Measurements from ENCODE around the gene SFTPA1. TPM values are rescaled to one million over a fixed set of nuclear protein-coding genes. Genes with fewer than 3 reads are reported as not detected.
"Not testable (repeated sequence)": the region's sequence is repeated elsewhere in the genome, so short reads cannot be mapped to it uniquely, and the experiment has no call there.

SFTPA1 gene
- total and polyA plus RNA-seq, 2 experiments from 2014 or later, result not detected

GRCh38 chr10:79638318-79638717 is 27.6 kb downstream of the SFTPA1 start:
- Histone ChIP-seq H4K20me1 (ENCODE audit: insufficient read depth, poor library complexity, severe bottlenecking) (no peaks in the 10 kb centered on the region), H3K27me3 (no peaks in the 10 kb centered on the region), H3K27ac (no peak overlapping the region), H3K4me3 (no peak overlapping the region), H3K9me2 (replicated peaks; ENCODE audit: insufficient read depth) (no peaks in the 10 kb centered on the region), H2AFZ (no peak overlapping the region), H3K9me3 (ENCODE audit: low read depth) (no peaks in the 10 kb centered on the region), H3K36me3 (replicated peaks; ENCODE audit: insufficient read depth, low read depth) (no peaks in the 10 kb centered on the region), H3K4me1 (ENCODE audit: insufficient read depth) (no peaks in the 10 kb centered on the region), H3K4me2 (no peak overlapping the region), H3K79me2 (no peaks in the 10 kb centered on the region)
- TF ChIP-seq EZH2phosphoT487 (IDR thresholded peaks at IDR 0.05; ENCODE audit: low read depth, severe bottlenecking, unreplicated experiment), result no peak
- no peak for TF ChIP-seq CTCF (IDR thresholded peaks at IDR 0.05; ENCODE audit: poor library complexity)
- TF ChIP-seq EZH2 (IDR thresholded peaks at IDR 0.05; ENCODE audit: borderline replicate concordance), result no peak
- 92% methylated on average over 3 of the region's 3 CpGs for WGBS (ENCODE audit: low lambda C conversion rate, missing lambda C conversion rate)
- DNase-seq (ENCODE audit: low spot score), result no peak

GRCh38 chr10:79652695-79653094 is 42.0 kb downstream of the SFTPA1 start:
- not testable (repeated sequence) for H3K4me2 ChIP-seq; H3K27ac ChIP-seq; H3K4me1 ChIP-seq (ENCODE audit: insufficient read depth); H3K9me3 ChIP-seq (ENCODE audit: low read depth); H3K4me3 ChIP-seq; H4K20me1 ChIP-seq (ENCODE audit: insufficient read depth, poor library complexity, severe bottlenecking); H3K27me3 ChIP-seq; H3K9me2 ChIP-seq (replicated peaks; ENCODE audit: insufficient read depth); H2AFZ ChIP-seq; H3K36me3 ChIP-seq (replicated peaks; ENCODE audit: insufficient read depth, low read depth); H3K79me2 ChIP-seq; DNase-seq (ENCODE audit: low spot score)
- 97% methylated on average over 2 of the region's 2 CpGs for WGBS (ENCODE audit: low lambda C conversion rate, missing lambda C conversion rate)

GRCh38 chr10:79663287-79663686 is 52.5 kb downstream of the SFTPA1 start:
- DNase-seq (ENCODE audit: low spot score); H3K4me2 ChIP-seq: not testable (repeated sequence)

GRCh38 chr10:79664686-79665085 is 53.9 kb downstream of the SFTPA1 start:
- H3K4me1 ChIP-seq (ENCODE audit: insufficient read depth); H3K27me3 ChIP-seq; H3K4me3 ChIP-seq; H2AFZ ChIP-seq; H3K9me2 ChIP-seq (replicated peaks; ENCODE audit: insufficient read depth); DNase-seq (ENCODE audit: low spot score); H3K4me2 ChIP-seq; H3K79me2 ChIP-seq; H3K9me3 ChIP-seq (ENCODE audit: low read depth); H3K36me3 ChIP-seq (replicated peaks; ENCODE audit: insufficient read depth, low read depth); H4K20me1 ChIP-seq (ENCODE audit: insufficient read depth, poor library complexity, severe bottlenecking); H3K27ac ChIP-seq: not testable (repeated sequence)
- WGBS (ENCODE audit: low lambda C conversion rate, missing lambda C conversion rate), result 45% methylated on average over 4 of the region's 4 CpGs

More at GRCh38 chr10:79663287-79663686, 52.5 kb downstream of the SFTPA1 start:
- H3K79me2 ChIP-seq; H4K20me1 ChIP-seq (ENCODE audit: insufficient read depth, poor library complexity, severe bottlenecking); H3K9me2 ChIP-seq (replicated peaks; ENCODE audit: insufficient read depth); H3K4me3 ChIP-seq; H3K9me3 ChIP-seq (ENCODE audit: low read depth); H3K36me3 ChIP-seq (replicated peaks; ENCODE audit: insufficient read depth, low read depth); H3K4me1 ChIP-seq (ENCODE audit: insufficient read depth); H3K27me3 ChIP-seq; H3K27ac ChIP-seq; H2AFZ ChIP-seq: not testable (repeated sequence)

Other genes with a start within 250 kb of the SFTPA1 start
- 18.3 and 20.1 TPM in 2 replicates for gene ZCCHC24, start 165.3 kb upstream of the SFTPA1 start, total RNA-seq
- 14.5 and 20.6 TPM in 2 replicates for gene ZCCHC24, start 165.3 kb upstream of the SFTPA1 start, polyA plus RNA-seq
- gene EIF5AL1, start 98.4 kb upstream of the SFTPA1 start, total RNA-seq, result 0.27 and 0.44 TPM in 2 replicates
- gene EIF5AL1, start 98.4 kb upstream of the SFTPA1 start, polyA plus RNA-seq, result 1.5 and 1.6 TPM in 2 replicates
- 0.28 TPM in 1 of 2 replicates, not detected in the other for gene SFTPA2, start 50.5 kb upstream of the SFTPA1 start, total RNA-seq
- gene SFTPA2, start 50.5 kb upstream of the SFTPA1 start, polyA plus RNA-seq, result not detected in 2 replicates
- gene NUTM2B, start 92.3 kb downstream of the SFTPA1 start, total RNA-seq, result 0.20 and 1.1 TPM in 2 replicates
- 0.08 TPM in 1 of 2 replicates, not detected in the other for gene NUTM2B, start 92.3 kb downstream of the SFTPA1 start, polyA plus RNA-seq
- gene NUTM2E, start 215.8 kb downstream of the SFTPA1 start, total RNA-seq, result 0.37 TPM in 1 of 2 replicates, not detected in the other
- 0.06 and 0.13 TPM in 2 replicates for gene NUTM2E, start 215.8 kb downstream of the SFTPA1 start, polyA plus RNA-seq